Large intestine (tissue), 12 donors: ENCODE results near the gene TSPAN18. TPM values are rescaled to one million over a fixed set of nuclear protein-coding genes. Genes with fewer than 3 reads are reported as not detected.
A peak's percentile ranks its signal among the peaks of the same experiment; 100 is the strongest.

Experiments used
- DNase-seq, 2 donors: peaks; one replicate each; pipeline versions ENCODE4 v3.0.0 to v3.0.0-alpha.2; 2013
- H3K27ac ChIP-seq: one replicate; pipeline ENCODE4 v1.5.1; 2013; ENCODE audit warnings: low read length
- H3K27me3 ChIP-seq: 2 replicates; pipeline ENCODE4 v1.6.1; 2013; ENCODE audit warnings: low read length; ENCODE audit not compliant: control insufficient read depth, insufficient read depth
- H3K36me3 ChIP-seq: 2 replicates; pipeline ENCODE4 v1.6.1; 2013; ENCODE audit warnings: low read length; ENCODE audit not compliant: control insufficient read depth, insufficient read depth
- H3K4me1 ChIP-seq: one replicate; pipeline ENCODE4 v1.6.1; 2013; ENCODE audit warnings: low read length; ENCODE audit not compliant: control insufficient read depth, insufficient read depth
- H3K4me3 ChIP-seq: one replicate; pipeline ENCODE4 v1.5.1; 2013; ENCODE audit warnings: low read length
- H3K9me3 ChIP-seq: one replicate; pipeline ENCODE4 v1.6.1; 2013; ENCODE audit warnings: mild to moderate bottlenecking, low read depth, low read length, moderate library complexity; ENCODE audit not compliant: control insufficient read depth
- WGBS: methylation state at CpG from one replicate; pipeline ENCODE4 v1.1.5; 2013; ENCODE audit warnings: low lambda C conversion rate; ENCODE audit not compliant: insufficient coverage; 5-methylcytosine and 5-hydroxymethylcytosine counted together
- long read RNA-seq, 11 donors: transcript quantifications; one replicate each; lab custom pipeline, GENCODE V29; 2026
- polyA plus RNA-seq: library from polyadenylated mRNA; unstranded; fragments of 120-200 nt; gene quantifications from one replicate; pipeline ENCODE4 v1.2.1, GENCODE V29; 2013

The TSPAN18 gene
- 59.1 TPM for polyA plus RNA-seq
- long read RNA-seq, donor 1, transcript TSPAN18-207 (10 exons, 3,316 nt), result major isoform, 5 of 6 reads
- long read RNA-seq, donor 1, partial matches to known transcripts, result 0 of 6 reads
- long read RNA-seq, donor 1, other reads (novel, unspliced or antisense), result 0 of 6 reads
- long read RNA-seq, donor 2, full-length matches to known transcripts, result 21 of 119 reads
- long read RNA-seq, donor 2, partial matches to known transcripts, result 71 of 119 reads
- long read RNA-seq, donor 2, other reads (novel, unspliced or antisense), result 27 of 119 reads
- long read RNA-seq, donor 3, result 0 reads
- long read RNA-seq, donor 4, partial matches to known transcripts, result 0 of 2 reads
- long read RNA-seq, donor 4, other reads (novel, unspliced or antisense), result 0 of 2 reads
- long read RNA-seq, donor 5, partial matches to known transcripts, result 52 of 54 reads
- long read RNA-seq, donor 5, other reads (novel, unspliced or antisense), result 0 of 54 reads
- long read RNA-seq, donor 6, full-length matches to known transcripts, result 25 of 51 reads
- long read RNA-seq, donor 6, partial matches to known transcripts, result 20 of 51 reads
- long read RNA-seq, donor 6, other reads (novel, unspliced or antisense), result 6 of 51 reads
- long read RNA-seq, donor 7, partial matches to known transcripts, result 0 of 8 reads
- long read RNA-seq, donor 7, other reads (novel, unspliced or antisense), result 0 of 8 reads
- long read RNA-seq, donor 8, full-length matches to known transcripts, result 17 of 17 reads
- long read RNA-seq, donor 8, partial matches to known transcripts, result 0 of 17 reads
- long read RNA-seq, donor 8, other reads (novel, unspliced or antisense), result 0 of 17 reads
- long read RNA-seq, donor 9, transcript TSPAN18-210 (3 exons, 700 nt), result minor isoform, 6 of 23 reads
- long read RNA-seq, donor 9, transcript TSPAN18-207 (10 exons, 3,316 nt), result major isoform, 11 of 23 reads
- long read RNA-seq, donor 9, partial matches to known transcripts, result 6 of 23 reads
- long read RNA-seq, donor 9, other reads (novel, unspliced or antisense), result 0 of 23 reads
- long read RNA-seq, donor 10, transcript TSPAN18-207 (10 exons, 3,316 nt), result major isoform, 12 of 39 reads
- long read RNA-seq, donor 10, partial matches to known transcripts, result 22 of 39 reads
- long read RNA-seq, donor 10, other reads (novel, unspliced or antisense), result 0 of 39 reads
- long read RNA-seq, donor 11, transcript TSPAN18-207 (10 exons, 3,316 nt), result major isoform, 13 of 42 reads
- long read RNA-seq, donor 11, partial matches to known transcripts, result 26 of 42 reads
- long read RNA-seq, donor 11, other reads (novel, unspliced or antisense), result 0 of 42 reads

- Histone ChIP-seq H3K36me3 (no peaks in the 10 kb centered on the region), H3K27me3 (no peaks in the 10 kb centered on the region), H3K4me3 (peak within 1 kb of the TSS; percentile 86), H3K27ac (peak within 1 kb of the TSS; percentile 92), H3K9me3 (no peaks in the 10 kb centered on the region), H3K4me1 (peaks cover 25% of the 10 kb centered on the region)
- DNase-seq, result peak; percentile 62 to 81
- WGBS, result no CpG with 5 or more reads among the region's 67 CpGs
Observed at GRCh38 chr11:44726283-44727113, at the start of gene TSPAN18. TSS of gene TSPAN18 (plus strand) at chr11:44726962. CDS start at chr11:44906417, 179,455 bp downstream.

GRCh38 chr11:44680982-44681597, 45.7 kb upstream of the TSPAN18 start:
- H3K27ac ChIP-seq, result no peak overlapping the region
- no peaks in the 10 kb centered on the region for H3K36me3 ChIP-seq
- no peak for DNase-seq
- H3K27me3 ChIP-seq, result no peaks in the 10 kb centered on the region
- peaks cover 4% of the 10 kb centered on the region for H3K4me1 ChIP-seq
- no peaks in the 10 kb centered on the region for H3K9me3 ChIP-seq
- no CpG with 5 or more reads among the region's 9 CpGs for WGBS
- H3K4me3 ChIP-seq, result no peak overlapping the region

- WGBS, result no CpG with 5 or more reads among the region's 2 CpGs
- no peaks in the 10 kb centered on the region for H3K36me3 ChIP-seq
- no peaks in the 10 kb centered on the region for H3K9me3 ChIP-seq
- H3K4me3 ChIP-seq, result no peak overlapping the region
- DNase-seq, result peak in 1 of 2 donors; percentile 33
- no peak overlapping the region for H3K27ac ChIP-seq
- H3K27me3 ChIP-seq, result peaks cover 2% of the 10 kb centered on the region
- peaks cover 4% of the 10 kb centered on the region for H3K4me1 ChIP-seq
Observed at GRCh38 chr11:44681698-44682097, 45.1 kb upstream of the TSPAN18 start.

DNA sequence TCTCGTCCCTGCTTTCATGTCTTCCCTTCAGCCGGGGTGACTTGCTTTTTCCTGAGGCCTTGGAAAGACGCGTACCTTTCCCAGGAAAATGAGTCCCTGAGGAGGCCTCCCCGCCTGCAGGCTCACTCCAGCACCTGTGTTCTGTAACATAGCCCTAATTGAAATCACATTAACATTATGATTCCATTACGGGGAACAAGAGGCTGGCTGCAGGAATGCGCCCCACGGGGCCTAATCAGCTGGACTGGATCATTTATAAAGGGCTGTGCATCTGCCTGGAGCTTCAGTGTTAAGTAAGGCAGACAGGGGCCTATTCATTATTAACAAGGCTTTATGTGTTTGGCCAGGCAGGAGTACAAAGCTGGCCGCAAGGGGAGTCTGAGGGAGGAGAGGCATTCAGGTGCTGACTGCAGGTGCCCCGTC, 41.9 kb upstream of the TSPAN18 start:
- Histone ChIP-seq H3K4me1 (peaks cover 4% of the 10 kb centered on the region), H3K27ac (no peak overlapping the region), H3K4me3 (no peak overlapping the region), H3K27me3 (peaks cover 10% of the 10 kb centered on the region), H3K9me3 (no peaks in the 10 kb centered on the region), H3K36me3 (no peaks in the 10 kb centered on the region)
- WGBS, result no CpG with 5 or more reads among the region's 10 CpGs
- DNase-seq, result no peak

DNA sequence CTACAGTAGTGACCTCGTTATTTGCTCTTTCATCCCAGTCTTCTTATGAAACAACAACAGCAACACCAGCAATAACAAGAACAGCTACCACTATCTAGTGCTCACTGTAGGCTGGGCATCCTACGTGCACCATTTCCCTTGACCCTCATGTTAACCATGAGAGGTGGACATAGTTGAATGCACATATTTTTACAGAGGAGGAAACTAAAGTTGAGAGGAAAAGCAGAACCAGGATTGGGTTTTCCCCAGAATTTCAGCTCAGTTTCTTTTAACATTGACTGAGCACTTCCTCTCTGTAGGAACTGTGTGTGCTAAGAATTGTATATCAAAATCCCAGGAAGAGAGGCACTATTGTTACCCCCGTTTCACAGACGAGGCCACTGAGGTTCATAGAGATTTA, 39.4 kb upstream of the TSPAN18 start:
- H3K27ac ChIP-seq, result no peak overlapping the region
- WGBS, result 50% methylated on average over 1 of the region's 4 CpGs
- H3K4me1 ChIP-seq, result peaks cover 3% of the 10 kb centered on the region
- H3K36me3 ChIP-seq, result no peaks in the 10 kb centered on the region
- H3K9me3 ChIP-seq, result no peaks in the 10 kb centered on the region
- no peak for DNase-seq
- H3K27me3 ChIP-seq, result peaks cover 10% of the 10 kb centered on the region
- no peak overlapping the region for H3K4me3 ChIP-seq

- H3K36me3 ChIP-seq, result no peaks in the 10 kb centered on the region
- no peak for DNase-seq
- H3K27me3 ChIP-seq, result peaks cover 10% of the 10 kb centered on the region
- H3K27ac ChIP-seq, result no peak overlapping the region
- peaks cover 8% of the 10 kb centered on the region for H3K4me1 ChIP-seq
- H3K9me3 ChIP-seq, result no peaks in the 10 kb centered on the region
- WGBS, result 80% methylated on average over 1 of the region's 2 CpGs
- H3K4me3 ChIP-seq, result no peak overlapping the region
Observed at GRCh38 chr11:44689265-44689664, 37.5 kb upstream of the TSPAN18 start.

DNA sequence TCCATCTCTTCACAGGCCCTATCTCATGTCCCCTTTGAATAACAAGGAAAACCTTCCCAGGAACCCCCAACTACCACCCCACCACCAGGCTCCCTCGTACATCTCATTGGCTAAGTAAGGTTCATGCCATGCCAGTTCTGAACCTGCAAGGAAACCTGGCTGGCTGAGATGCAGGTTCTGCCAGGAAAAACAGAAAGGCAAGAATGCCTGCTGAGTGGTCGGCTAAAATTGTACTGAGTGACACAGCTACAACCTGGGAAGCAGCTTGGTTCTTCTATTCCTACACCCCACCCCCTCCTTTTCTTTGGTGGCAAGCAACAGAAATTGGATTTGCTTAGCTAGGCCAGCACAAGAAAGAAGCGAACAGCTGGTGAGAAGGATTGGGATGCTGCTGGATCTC, 36.1 kb upstream of the TSPAN18 start:
- H3K9me3 ChIP-seq, result no peaks in the 10 kb centered on the region
- DNase-seq, result no peak
- H3K36me3 ChIP-seq, result no peaks in the 10 kb centered on the region
- no CpG with 5 or more reads among the region's 3 CpGs for WGBS
- peaks cover 8% of the 10 kb centered on the region for H3K4me1 ChIP-seq
- H3K27me3 ChIP-seq, result peaks cover 10% of the 10 kb centered on the region
- no peak overlapping the region for H3K4me3 ChIP-seq
- H3K27ac ChIP-seq, result no peak overlapping the region

DNA sequence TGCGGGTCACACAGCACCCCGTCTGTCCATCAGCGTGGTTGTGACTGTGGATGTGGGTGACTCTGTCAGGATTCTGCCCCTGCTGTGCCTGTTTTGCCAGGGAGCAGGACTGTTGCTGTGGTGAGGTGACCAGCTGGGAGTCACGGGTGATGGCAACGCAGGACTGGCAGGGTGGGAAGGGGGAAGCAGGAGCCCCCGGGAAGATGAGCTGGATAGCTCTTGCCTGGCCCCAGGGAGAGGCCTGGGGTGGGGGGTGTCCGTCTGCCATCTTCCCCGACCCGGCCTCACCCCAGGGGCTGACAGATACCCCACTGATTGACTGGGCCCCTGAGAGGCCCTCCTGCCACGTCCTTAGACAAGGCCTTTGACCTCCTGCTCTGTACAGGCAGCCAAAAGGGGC, 34.3 kb upstream of the TSPAN18 start:
- no CpG with 5 or more reads among the region's 10 CpGs for WGBS
- H3K4me1 ChIP-seq, result peaks cover 8% of the 10 kb centered on the region
- peak in 1 of 2 donors; percentile 37 for DNase-seq
- H3K27me3 ChIP-seq, result peaks cover 7% of the 10 kb centered on the region
- H3K27ac ChIP-seq, result no peak overlapping the region
- H3K9me3 ChIP-seq, result no peaks in the 10 kb centered on the region
- no peaks in the 10 kb centered on the region for H3K36me3 ChIP-seq
- H3K4me3 ChIP-seq, result no peak overlapping the region

DNA sequence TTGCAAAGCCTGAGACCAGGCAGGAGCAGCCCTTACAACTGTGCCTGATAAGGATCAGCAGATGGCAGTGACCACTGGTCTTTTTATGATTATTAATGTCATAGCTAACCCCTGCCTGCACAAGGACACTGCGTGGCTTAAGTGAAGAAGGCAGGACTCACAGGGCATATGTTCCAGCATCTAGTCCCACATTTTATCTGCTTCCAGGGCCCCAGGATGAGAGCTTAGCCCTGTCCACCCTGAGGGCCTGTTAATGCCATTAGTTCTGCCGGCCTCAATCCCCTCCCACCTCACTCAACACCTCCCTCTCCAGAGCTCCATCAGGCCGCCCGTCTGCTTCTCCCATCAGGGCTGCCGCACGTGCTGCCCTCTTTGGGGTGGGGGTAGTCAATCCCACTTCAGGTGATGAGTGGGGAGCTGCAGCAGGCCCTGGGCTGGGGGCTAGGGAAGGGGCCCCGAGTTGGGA, 33.1 kb upstream of the TSPAN18 start:
- Histone ChIP-seq H3K4me3 (no peak overlapping the region), H3K9me3 (no peaks in the 10 kb centered on the region), H3K4me1 (peaks cover 8% of the 10 kb centered on the region), H3K27me3 (no peaks in the 10 kb centered on the region), H3K36me3 (no peaks in the 10 kb centered on the region), H3K27ac (no peak overlapping the region)
- no CpG with 5 or more reads among the region's 7 CpGs for WGBS
- DNase-seq, result no peak
